Midbrain (tissue), 1 donor: ENCODE data around the gene COL8A1.
"Not testable (repeated sequence)": the region's sequence is repeated elsewhere in the genome, so short reads cannot be mapped to it uniquely, and the experiment has no call there.

Source experiments
- DNase-seq: peaks from one replicate; lab custom pipeline; 2025; lab: John Stamatoyannopoulos, UW

Gene COL8A1

DNA sequence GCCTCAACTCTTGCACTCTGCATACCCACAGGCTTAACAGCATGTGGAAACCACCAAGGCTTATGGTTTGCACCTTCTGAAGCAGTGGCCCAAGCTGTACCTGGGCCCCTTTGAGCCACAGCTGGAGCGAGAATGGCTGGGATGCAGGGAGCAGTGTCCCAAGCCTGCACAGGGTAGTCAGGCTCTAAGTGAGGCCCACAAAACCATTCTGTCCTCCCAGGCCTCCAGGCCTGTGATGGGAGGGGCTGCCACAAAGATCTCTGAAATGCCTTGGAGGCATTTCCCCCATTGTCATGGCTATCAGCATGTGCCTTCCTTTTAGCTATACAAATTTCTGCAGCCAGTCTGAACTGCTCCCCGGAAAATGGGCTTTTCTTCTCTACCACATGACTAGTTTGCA, 166.8 kb downstream of the COL8A1 start:
- no peak for DNase-seq

DNA sequence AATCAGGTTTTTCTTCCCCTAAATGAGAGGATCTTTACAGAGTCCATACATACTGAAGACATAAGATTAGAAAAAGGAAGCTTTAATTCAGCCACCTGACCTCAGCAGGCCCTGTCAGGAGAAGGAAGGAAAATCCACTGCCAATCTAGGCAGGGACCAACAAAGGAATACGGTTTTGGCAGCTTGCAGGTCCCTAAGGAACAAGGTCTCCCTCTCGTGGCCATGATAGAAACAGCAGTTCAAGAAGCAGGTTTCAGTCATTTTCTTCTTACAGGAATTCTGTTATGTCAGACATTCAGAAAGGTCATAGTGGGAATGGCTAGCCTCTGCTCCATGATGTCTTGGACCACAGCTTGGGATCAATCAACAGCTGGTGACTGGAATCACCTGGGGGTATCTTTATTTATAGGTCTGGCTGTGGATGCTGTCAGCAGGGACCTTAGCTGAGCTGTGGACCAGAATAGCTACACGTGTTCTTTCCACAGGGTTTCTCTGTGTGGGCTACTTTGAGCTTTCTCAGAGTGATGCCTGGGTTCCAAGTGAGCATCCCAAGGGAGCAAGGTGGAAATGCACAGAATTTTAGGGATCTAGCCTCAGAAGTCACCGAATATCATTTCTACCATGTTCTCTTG, 169.9 kb downstream of the COL8A1 start:
- DNase-seq = no peak

DNA sequence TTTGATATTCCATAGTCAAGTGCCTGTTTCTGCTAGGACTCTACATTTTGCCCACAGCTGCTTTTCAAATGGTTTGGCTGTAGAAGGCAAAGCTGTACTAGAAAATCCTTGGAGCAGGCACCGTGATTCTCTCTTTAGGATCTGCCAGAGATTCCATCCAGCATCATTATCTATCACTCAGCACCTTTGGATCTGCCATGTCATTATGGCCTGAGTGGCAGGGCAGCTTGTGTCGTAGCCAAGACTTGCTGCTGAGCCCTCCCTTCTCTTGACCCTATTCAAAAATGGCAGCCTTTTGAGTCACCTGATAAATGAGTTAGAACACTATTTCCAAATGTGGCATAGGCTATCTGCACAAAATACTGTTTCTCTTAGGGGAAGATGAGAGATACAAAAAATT, 171.2 kb downstream of the COL8A1 start:
- DNase-seq = no peak

DNA sequence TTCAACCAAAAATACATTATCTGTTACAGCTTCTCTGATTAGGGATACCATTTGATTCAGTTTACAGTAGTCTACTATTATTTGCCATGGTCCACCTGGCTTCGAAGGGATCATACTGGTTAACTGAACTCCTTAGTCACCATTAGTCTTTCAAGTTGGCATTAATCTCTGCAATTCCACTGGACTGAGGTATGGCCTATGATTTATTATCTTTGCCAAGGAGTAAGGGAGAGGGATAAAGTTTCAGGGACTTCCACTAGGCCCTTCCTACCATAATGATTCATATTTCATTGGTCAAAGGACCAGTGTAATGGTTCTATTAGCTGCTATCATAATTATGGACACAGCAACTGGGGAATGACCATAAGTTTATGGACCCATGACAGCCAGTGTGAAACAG, 172.0 kb downstream of the COL8A1 start:
- DNase-seq = no peak

DNA sequence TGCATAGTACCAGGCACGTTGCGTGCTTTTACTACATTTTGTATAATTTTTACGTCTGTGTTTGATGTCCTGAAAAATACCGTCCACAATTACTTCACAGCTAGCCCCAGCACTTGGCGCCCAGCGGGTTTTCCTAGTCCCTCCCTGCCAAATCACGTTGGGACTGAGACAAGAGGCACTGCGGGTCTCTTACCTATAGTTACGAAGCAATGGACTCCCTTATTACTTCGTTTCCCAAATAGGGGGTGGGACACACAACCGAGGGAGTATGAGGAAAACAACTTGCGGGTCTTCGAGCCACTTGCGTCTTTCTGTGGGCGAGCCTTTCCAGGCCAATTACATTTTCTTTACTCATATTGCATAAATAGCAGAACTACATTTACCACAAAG, 178.6 kb downstream of the COL8A1 start:
- no peak for DNase-seq

DNA sequence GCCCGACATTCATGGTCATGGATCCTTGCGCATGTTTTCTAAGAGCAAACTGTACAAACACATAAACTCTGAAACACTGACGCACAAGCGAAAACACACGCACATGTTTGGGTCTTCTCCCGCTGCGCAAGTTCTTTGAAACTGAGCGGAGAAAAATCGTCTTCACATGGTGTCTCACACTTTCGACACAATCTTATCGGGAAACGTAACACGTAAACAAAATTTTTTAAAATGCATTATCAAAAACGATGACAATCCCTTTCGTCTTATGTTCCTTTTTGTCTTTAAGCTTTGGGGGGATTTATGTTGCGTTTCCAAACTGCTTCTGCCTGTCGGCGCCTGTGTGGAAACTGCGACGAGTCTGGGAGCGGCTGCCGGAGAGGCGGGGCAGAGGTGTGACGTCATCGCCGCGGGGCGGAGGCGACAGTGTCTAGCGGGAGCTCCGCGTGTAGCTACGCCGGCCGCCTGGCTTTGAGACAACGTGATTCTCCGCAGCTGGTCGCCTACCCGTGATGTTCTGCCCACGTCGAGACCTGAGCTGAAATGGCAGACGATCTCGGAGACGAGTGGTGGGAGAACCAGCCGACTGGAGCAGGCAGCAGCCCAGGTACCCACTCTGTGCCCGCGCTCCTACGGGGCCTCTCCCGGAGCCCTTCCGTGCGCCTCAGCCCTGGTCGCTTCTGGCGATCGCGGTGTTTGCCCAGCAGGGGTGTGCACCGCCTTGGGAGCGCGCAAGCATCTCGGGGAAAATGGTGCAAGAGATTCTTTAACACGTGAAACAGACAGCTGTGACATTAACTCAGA, 179.2 kb downstream of the COL8A1 start, which contains the start of gene CMSS1:
TSS of gene CMSS1 (plus strand) at position 426 of the 804 bp plus-strand sequence.
- peak; percentile 90 for DNase-seq

DNA sequence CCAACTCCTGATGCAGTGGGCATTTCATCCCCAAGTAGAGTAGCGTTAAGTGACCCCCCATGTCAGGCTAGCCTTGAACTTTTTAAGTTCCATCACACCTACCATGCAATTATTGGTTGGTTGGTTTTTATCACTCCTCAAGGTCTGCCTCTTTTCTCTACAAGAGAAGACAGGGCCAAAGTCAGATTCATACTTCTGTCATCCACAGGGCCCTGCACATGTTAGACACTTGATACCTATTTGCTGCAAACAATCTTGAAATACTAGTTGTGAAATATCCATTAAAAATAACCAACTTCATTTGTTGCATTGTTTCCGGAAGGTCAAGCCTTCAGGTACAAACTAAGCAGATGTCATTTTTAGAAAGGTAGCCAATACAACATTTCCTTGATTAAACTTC, 180.4 kb downstream of the COL8A1 start:
- no peak for DNase-seq

DNA sequence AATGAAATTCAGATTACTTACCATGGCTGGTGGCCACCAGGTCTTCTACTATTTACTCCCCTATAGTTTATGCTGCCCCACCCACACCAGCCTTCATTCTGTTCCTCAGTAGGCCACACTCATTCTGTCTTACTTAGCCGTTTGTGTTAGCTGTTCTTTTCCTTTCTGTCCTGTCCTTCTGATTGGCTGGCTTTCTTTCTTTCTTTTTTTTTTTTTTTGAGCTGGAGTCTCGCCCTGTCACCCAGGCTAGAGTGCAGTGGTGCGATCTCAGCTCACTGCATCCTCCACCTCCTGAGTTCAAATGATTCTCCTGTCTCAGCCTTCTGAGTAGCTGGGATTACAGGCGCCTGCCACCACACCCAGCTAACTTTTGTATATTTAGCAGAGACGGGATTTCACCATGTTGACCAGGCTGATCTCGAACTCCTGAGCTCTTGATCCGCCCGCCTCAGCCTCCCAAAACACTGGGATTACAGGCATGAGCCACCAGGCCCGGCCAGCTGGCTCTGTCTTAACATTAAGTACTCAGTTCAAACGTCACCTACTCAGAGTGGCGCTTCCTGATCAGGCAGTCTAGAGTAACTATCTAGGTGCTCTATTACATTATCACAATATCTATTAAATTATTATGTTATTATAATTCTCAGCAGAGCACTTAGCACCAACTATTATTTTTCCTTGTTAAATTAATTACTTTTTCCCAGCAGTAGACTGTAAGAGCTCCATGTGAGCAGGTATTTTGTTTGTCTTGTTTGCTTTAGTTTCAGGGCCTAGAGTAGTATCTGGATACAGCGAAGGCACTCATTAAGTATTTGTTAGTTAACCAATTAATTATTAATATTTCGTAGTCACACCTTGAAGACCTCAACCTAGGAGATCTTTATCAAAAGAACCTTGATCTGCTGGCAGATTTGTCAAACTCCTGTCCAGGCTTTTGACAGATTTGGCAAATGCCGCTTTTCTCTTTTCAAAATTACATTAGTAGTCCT, 185.6 kb downstream of the COL8A1 start:
- no peak for DNase-seq

DNA sequence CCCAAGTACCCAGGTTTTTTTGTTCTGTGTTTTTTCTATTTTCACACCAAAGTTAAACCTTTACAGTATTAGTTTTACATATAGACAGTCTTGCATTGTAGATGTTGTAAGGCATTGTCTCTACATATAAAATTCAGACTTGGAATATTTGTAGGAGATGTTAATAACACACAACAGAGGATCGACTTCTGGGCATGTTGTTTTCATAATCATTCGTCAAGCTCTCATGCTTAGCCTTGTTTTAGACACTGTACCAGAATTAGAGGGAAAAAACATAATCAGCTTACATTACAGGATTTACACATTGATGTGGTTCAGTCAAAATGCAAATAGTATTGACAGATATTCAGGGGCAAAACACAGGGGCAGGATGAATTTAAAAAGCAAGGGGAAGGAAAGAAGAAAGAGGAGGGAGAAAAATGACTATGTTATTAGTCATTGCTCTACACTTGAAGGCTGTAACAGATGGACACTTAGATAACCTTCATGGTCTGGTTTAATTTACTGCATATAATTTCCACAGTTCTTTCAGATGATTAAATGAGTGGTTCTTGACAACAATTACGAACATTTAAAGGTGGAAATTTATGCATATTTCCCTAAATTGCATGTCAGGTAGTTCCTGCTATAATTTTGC, 186.7 kb downstream of the COL8A1 start:
- DNase-seq = no peak

DNA sequence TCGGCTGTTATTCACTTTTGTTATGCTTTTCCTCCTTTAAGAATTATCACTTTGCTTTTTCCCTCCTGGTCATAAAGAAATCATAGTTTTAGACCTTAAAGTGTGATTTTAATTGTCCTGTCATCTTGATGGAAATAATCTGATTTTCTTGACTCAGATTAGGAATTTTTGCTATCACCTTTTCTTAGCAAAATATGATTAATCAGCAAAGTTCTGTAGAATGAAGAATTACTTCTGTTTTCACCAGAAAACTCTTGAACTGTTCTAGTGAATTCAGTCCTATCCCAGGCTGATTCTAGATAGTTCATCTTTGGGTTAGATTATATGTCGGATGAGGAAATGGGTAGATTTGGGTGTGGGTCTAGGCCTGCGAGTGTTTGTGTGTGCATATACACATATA, 191.4 kb downstream of the COL8A1 start:
- DNase-seq = no peak

DNA sequence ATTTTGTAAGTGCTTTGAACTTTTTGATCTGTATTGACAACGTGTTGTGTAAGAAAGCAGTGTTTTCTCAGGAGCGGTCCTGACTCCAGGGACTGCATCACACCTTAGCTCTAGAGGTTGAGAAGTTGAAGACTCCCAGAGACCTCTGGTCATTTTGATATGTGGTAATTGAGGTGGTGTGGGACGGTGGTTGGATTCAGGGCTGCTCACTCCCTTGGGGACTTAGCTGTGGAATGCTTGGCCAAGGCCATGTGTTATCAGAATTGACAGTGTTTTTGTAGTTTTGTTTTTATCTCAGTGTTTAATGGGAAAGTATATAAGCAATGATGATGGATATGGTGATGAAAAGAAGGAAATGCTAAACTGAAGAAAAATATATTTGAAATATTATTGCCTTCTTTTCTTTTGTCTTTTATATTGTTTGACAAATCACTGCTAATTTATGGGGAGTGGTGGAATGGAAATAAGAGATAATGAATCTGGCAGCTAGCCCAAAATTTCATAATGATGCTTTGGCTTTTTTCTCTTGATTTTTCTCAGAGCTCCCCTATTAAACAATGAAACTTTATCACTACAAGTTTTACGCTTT, 195.3 kb downstream of the COL8A1 start:
- DNase-seq = no peak

DNA sequence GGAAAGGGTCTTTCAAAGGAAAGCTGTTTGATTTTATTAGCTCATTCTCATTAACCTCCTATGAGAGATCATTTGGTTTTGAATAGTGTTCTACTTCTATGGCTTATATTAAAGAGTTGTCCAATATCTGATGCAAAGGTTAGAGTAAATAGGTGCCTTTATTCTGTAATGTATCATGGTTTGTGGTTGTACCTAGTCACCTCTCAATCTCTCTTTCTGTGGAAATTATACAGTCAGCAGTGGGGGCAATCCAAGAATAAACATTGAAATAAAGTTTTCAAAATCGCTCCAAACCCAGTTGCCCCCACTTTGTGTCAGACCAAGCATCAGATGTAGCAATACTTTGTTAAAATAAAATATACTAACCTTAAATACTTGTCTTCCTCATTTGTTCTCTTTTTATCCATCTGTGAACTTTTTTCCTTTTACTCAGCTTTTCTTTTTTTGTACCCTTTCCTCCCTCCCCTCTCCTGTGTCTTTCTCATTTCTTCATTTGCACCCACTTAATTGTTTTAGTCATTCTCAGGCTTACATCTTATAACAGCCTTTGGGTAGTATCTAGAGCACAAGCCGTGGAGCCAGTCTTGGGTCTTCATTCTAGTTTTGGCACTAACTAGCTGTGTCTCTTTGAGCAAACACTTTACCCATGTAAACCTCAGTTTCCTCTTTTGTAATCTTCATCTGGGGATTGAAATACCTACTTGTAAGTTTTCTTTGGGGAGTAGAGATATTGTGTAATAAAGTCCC, 196.0 kb downstream of the COL8A1 start:
- DNase-seq = no peak

DNA sequence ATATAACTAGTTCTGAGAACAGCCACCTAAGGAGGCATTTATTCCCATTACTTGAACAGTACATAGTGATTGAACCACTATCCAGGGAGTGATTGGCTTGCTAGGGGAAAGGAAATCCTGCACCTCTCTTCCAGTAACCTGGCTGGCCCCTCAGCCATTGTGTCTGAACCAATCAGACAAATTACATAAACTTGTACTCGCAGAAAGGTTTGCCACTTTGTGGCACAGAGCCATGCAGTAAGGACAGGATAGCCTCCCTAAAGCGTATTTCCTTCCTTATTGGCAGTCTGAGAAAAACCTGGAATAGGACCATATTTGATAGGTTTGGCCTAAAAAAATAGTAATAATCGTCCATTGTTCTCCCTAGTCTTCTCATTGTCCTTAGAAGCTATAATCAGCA, 198.3 kb downstream of the COL8A1 start:
- no peak for DNase-seq

DNA sequence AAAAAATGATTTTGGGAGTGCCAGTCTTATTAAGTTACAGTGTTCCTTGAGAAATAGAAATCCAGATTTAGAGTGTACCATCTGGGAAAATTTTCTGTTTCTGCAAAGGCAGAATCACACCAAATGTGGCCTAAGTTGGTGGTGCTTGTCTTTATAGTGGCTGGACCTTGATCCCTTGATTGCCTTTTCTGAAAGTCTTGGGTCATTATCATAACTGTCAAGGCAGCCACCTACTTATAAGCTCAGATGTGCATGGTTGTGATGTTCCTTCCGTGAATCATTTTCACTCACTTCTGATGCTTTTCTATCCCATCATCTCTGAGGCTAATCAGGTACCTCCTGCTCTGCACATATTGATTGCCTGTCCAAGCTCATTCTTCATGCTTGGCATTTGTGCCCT, 199.3 kb downstream of the COL8A1 start:
- no peak for DNase-seq

DNA sequence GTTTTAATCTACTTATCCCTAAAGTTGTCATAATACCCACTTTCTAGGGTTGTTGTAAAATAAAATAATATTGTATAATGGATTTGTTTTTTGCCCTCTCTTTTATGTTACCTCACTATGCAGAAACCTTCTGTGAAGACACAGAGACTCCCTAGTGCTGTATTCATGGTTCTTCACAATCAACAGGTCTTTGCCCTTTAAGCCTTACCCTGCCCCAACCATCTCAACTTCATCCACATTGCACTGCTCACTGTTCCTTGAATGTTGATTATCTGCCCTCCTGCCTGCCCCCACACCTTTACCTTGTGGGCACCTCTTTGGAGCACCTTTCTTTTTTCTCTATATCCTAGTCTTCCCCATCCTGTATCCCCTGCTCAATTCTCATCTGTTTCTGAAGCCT, 200.4 kb downstream of the COL8A1 start:
- no peak for DNase-seq

DNA sequence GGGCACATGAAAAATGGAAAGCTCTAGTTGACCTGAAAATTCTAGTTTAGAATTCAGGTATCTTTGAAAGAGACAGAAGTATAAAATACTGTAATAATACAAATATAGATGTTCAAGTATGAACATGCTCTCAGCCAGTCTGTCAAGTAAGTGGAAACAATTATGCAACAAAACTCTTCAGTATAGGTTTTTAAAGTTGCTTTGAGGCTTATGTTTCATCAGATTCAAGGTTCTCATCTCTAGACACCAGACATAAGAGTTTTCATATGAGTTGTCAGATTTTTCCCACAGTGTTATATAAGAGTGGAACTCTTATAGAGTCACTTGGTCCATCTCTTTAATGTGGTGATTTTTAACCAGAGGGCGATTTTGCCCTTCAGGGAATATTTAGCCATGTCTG, 201.2 kb downstream of the COL8A1 start:
- no peak for DNase-seq

DNA sequence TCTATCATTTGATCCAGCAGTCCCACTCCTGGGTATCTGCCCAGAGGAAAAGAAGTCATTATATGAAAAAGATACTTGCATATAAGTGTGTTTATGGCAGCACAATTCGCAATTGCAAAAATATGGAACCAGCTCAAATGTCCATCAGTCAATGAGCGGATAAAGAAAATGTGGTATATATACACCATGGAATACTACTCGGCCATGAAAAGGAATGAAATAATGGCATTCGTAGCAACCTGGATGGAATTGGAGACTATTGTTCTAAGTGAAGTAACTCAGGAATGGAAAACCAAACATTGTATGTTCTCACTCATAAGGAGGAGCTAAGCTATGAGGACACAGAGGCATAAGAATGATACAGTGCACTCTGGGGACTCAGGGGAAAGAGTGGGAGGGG, 203.6 kb downstream of the COL8A1 start:
- DNase-seq = not testable (repeated sequence)

DNA sequence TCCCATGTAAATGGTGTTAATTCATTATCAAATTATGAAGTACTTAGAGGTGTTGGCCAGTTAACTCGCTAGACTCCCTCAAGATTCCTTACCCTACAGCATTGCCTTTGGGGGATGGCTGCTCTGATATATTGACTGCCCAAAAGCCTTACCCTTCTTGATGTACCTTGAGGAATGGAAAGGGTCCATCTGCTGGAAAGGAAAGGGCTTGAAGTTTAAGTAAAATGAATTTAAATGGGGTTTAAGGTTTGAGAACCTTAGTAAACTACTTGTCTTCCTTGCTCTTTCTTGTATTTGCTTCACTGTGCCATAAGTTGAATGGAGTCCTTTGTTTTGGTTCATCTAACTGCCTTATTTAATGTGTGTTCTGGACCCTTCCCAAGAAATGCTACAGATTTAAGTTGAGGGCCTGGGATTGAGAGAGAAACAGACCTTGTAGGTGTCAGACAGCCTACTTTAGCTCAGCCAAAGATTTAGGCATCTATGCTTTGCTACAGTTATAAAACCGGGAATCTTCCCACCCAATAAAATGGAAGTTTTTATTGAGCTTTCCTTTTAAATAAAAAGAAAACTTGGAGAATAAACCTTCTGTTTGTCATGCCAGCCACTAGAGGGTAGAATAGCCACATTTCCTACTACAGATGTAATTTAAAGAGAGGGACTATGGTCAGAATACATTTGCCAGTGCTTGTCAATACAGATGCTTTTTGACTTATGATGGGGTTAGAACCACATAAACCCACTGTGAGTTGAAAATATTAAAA, 204.6 kb downstream of the COL8A1 start:
- DNase-seq = peak; percentile 48

DNA sequence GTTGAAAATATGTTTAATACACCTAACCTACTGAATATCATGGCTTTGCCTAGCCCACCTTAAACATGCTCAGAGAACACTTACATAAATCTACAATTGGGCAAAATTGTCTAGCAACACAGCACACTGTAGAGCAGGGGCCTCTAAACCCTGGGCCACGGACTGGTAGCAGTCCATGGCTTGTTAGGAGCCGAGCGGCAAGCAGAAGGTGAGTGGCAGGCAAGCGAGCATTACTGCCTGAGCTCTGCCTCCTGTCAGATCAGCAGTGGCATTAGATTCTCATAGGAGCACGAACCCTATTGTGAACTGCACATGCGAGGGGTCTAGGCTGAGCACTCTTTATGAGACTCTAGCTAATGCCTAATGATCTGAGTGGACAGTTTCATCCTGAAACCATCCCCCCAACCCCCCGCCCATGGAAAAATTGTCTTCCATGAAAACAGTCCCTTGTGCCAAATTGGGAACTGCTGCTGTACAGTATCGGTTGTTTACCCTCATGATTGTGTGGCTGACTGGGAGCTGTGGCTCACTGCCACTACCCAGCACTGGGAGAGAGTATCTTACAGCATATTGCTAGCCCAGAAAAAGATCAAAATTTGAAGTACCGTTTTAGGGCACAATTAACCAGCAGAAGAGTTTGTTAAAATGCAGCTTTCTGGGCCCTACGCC, 205.3 kb downstream of the COL8A1 start:
- no peak for DNase-seq

DNA sequence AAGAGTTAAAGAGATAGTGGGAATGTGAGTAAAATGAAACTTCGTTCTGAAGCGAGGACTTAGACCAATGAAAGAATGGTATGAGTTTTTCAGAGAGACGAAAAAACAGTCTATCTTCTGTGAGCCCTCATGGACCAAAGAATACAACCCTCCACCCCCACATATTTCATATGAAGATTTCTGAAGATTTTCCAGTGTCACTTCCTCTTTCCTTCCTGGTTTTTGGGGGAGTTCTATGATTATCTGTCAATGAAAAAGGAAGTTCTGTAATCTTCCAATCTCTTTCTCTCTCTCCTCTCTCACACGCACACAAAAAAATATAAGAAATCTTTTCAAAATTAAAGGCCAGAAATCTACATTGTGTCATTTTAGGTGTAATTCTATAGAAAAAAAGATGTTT, 206.9 kb downstream of the COL8A1 start:
- no peak for DNase-seq
